Measurements from ENCODE around the gene HELZ. TPM values are rescaled to one million over a fixed set of nuclear protein-coding genes. Genes with fewer than 3 reads are reported as not detected.
A peak's percentile ranks its signal among the peaks of the same experiment; 100 is the strongest.

Gene HELZ
- total and polyA plus RNA-seq, 4 donors = 2.8 to 75.7 (median 25.5) TPM

DNA sequence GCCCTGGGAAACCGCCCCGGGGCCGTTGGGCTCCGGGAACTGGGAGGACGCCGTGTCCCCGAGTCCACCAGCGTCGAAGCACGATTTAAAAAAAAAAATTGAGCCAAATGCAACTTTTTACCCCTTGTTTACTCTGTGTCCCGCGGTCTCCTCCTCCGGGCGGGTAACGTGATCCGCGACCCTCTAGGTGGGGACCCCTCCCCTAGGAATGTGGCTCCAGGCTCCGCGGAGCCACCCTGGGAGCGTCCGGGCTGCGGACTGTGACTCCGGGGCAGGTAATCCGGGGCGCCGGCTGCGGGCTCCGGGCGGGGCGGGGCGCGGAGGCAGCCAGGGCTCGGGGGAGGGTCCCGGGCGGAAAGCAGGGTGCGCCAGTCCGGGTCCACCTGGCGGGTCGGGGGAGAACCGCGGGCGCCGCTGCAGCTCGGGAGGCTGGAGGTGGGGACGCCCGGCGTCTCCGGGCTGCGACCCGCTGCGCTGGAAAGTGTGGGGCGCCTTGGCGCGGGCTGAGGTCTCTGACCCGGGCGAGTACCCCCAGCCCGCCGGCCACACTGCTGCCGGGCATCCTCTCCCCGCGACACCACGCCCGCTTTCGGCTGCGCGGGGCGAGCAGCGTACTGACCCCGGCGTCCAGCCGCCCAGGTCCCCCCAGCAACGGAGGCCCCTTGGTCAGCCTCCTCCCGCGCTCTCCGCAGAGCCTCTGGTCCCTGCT, 852 bp upstream of the HELZ start:
- no peaks in the 10 kb centered on the region for H3K4me1 ChIP-seq (ENCODE audit: control insufficient read depth in 1 of 2, insufficient read depth in 2 of 2, low read length in 2 of 2)
- no peaks in the 10 kb centered on the region for H3K36me3 ChIP-seq (ENCODE audit: control insufficient read depth in 1 of 2, insufficient read depth in 2 of 2, low read length in 1 of 2)
- intact Hi-C loops (cut with DNase I) = loop anchor here in 1 of 2 donors (10.0 kb wide), 1 partner anchor 119 kb away; the partner anchor contains the start of gene PSMD12
- peak overlapping the region; percentile 82 to 99 for H3K4me3 ChIP-seq (ENCODE audit: low read length in 2 of 2)
- 0 to 1% methylated on average over 55 to 75 of the region's 75 CpGs for WGBS, 2 donors
- no peaks in the 10 kb centered on the region for H3K27me3 ChIP-seq (ENCODE audit: control insufficient read depth in 1 of 2, insufficient read depth in 2 of 2, low read length in 1 of 2)
- DNase-seq (peak; percentile 53 to 78), ATAC-seq (ENCODE audit: low FRiP score) (peak; percentile 44)
- H3K9me3 ChIP-seq (ENCODE audit: control insufficient read depth, low read length) = no peaks in the 10 kb centered on the region
- no peak overlapping the region for H3K27ac ChIP-seq (ENCODE audit: low read depth in 1 of 2, low read length in 2 of 2)

GRCh38 chr17:67244431-67245072, 444 bp downstream of the HELZ start:
- peak overlapping the region in 1 of 2 donors; percentile 5 for H3K27ac ChIP-seq (ENCODE audit: low read depth in 1 of 2, low read length in 2 of 2)
- H3K27me3 ChIP-seq (ENCODE audit: control insufficient read depth in 1 of 2, insufficient read depth in 2 of 2, low read length in 1 of 2) = no peaks in the 10 kb centered on the region
- intact Hi-C loops (cut with DNase I) = loop anchor here in 1 of 2 donors (10.0 kb wide), 1 partner anchor 120 kb away; the partner anchor contains the start of gene PSMD12
- peak overlapping the region; percentile 82 to 99 for H3K4me3 ChIP-seq (ENCODE audit: low read length in 2 of 2)
- no peaks in the 10 kb centered on the region for H3K4me1 ChIP-seq (ENCODE audit: control insufficient read depth in 1 of 2, insufficient read depth in 2 of 2, low read length in 2 of 2)
- no peaks in the 10 kb centered on the region for H3K9me3 ChIP-seq (ENCODE audit: control insufficient read depth, low read length)
- no peaks in the 10 kb centered on the region for H3K36me3 ChIP-seq (ENCODE audit: control insufficient read depth in 1 of 2, insufficient read depth in 2 of 2, low read length in 1 of 2)
- DNase-seq (peak; percentile 53 to 78), ATAC-seq (ENCODE audit: low FRiP score) (peak; percentile 56)
- 1 to 2% methylated on average over 13 to 47 of the region's 47 CpGs for WGBS, 2 donors

DNA sequence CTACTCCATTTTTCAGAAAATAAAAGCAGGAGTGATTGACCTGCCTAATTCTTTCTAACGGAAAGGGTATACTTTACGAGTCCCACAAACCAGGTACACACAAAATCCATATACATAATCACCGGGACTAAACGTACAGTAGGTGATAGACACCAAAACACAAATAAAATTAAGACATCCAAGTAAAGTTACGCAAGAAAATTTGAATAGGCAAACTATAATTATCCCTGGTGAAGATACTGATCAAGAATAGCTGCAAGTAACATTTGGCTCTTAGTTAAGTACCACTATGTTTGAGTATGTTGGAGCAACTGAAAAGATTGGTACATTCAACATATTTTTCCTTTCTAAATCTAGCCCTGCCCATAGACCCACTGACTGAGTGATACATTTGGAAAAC, 1.7 kb downstream of the HELZ start:
- Histone ChIP-seq H3K4me1 (ENCODE audit: control insufficient read depth in 1 of 2, insufficient read depth in 2 of 2, low read length in 2 of 2) (no peaks in the 10 kb centered on the region), H3K9me3 (ENCODE audit: control insufficient read depth, low read length) (no peaks in the 10 kb centered on the region), H3K36me3 (ENCODE audit: control insufficient read depth in 1 of 2, insufficient read depth in 2 of 2, low read length in 1 of 2) (peaks cover 0 to 3% of the 10 kb centered on the region in 2 donors), H3K27ac (ENCODE audit: low read depth in 1 of 2, low read length in 2 of 2) (no peak overlapping the region), H3K4me3 (ENCODE audit: low read length in 2 of 2) (no peak overlapping the region), H3K27me3 (ENCODE audit: control insufficient read depth in 1 of 2, insufficient read depth in 2 of 2, low read length in 1 of 2) (no peaks in the 10 kb centered on the region)
- DNase-seq = no peak
- no peak for ATAC-seq (ENCODE audit: low FRiP score)
- intact Hi-C loops (cut with DNase I) = loop anchor here in 1 of 2 donors (10.0 kb wide), 1 partner anchor 122 kb away; the partner anchor contains the start of gene PSMD12
- 80 to 83% methylated on average over 5 of the region's 5 CpGs for whole genome bisulfite sequencing, 2 donors

GRCh38 chr17:67241719-67242341, 3.2 kb downstream of the HELZ start:
- H3K27ac ChIP-seq (ENCODE audit: low read depth in 1 of 2, low read length in 2 of 2) = no peak overlapping the region
- no peaks in the 10 kb centered on the region for H3K27me3 ChIP-seq (ENCODE audit: control insufficient read depth in 1 of 2, insufficient read depth in 2 of 2, low read length in 1 of 2)
- no peaks in the 10 kb centered on the region for H3K4me1 ChIP-seq (ENCODE audit: control insufficient read depth in 1 of 2, insufficient read depth in 2 of 2, low read length in 2 of 2)
- H3K4me3 ChIP-seq (ENCODE audit: low read length in 2 of 2) = no peak overlapping the region
- 82 to 87% methylated on average over 7 of the region's 7 CpGs for WGBS, 2 donors
- H3K36me3 ChIP-seq (ENCODE audit: control insufficient read depth in 1 of 2, insufficient read depth in 2 of 2, low read length in 1 of 2) = peaks cover 0 to 3% of the 10 kb centered on the region in 2 donors
- ATAC-seq (ENCODE audit: low FRiP score) (no peak), DNase-seq (no peak)
- intact Hi-C loops (cut with DNase I) = loop anchor here in 1 of 2 donors (10.0 kb wide), 1 partner anchor 123 kb away; the partner anchor contains the start of gene PSMD12
- no peaks in the 10 kb centered on the region for H3K9me3 ChIP-seq (ENCODE audit: control insufficient read depth, low read length)

DNA sequence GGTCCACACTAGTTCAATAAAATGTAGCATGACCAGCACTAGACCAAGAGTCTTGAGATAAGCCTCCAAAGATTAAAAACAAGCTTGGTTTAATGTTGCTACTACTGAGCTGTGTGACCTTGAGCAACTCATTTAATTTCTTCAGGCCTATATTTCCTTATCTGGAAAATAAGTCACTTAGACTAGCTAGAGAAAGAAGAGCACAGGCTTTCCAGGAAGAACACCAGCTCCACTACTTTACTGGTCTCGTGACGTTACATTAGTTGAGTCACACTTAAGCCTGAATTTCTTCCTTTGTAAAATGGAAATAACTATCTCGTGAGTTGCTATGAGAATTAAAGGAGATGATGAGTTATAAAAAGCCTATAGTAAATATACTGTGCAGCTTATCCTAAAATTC, 5.4 kb downstream of the HELZ start:
- H3K36me3 ChIP-seq (ENCODE audit: control insufficient read depth in 1 of 2, insufficient read depth in 2 of 2, low read length in 1 of 2) = peaks cover 0 to 5% of the 10 kb centered on the region in 2 donors
- H3K4me3 ChIP-seq (ENCODE audit: low read length in 2 of 2) = no peak overlapping the region
- no peaks in the 10 kb centered on the region for H3K9me3 ChIP-seq (ENCODE audit: control insufficient read depth, low read length)
- DNase-seq (no peak), ATAC-seq (ENCODE audit: low FRiP score) (no peak)
- H3K27ac ChIP-seq (ENCODE audit: low read depth in 1 of 2, low read length in 2 of 2) = no peak overlapping the region
- no peaks in the 10 kb centered on the region for H3K4me1 ChIP-seq (ENCODE audit: control insufficient read depth in 1 of 2, insufficient read depth in 2 of 2, low read length in 2 of 2)
- H3K27me3 ChIP-seq (ENCODE audit: control insufficient read depth in 1 of 2, insufficient read depth in 2 of 2, low read length in 1 of 2) = no peaks in the 10 kb centered on the region
- intact Hi-C loops (cut with DNase I) = no loop called here
- WGBS, 2 donors = 67 to 74% methylated on average over 3 of the region's 3 CpGs

GRCh38 chr17:67238991-67239390, 6.0 kb downstream of the HELZ start:
- WGBS, 2 donors = 88 to 91% methylated on average over 5 of the region's 5 CpGs
- Histone ChIP-seq H3K27me3 (ENCODE audit: control insufficient read depth in 1 of 2, insufficient read depth in 2 of 2, low read length in 1 of 2) (no peaks in the 10 kb centered on the region), H3K9me3 (ENCODE audit: control insufficient read depth, low read length) (no peaks in the 10 kb centered on the region), H3K4me3 (ENCODE audit: low read length in 2 of 2) (no peak overlapping the region), H3K4me1 (ENCODE audit: control insufficient read depth in 1 of 2, insufficient read depth in 2 of 2, low read length in 2 of 2) (no peaks in the 10 kb centered on the region), H3K36me3 (ENCODE audit: control insufficient read depth in 1 of 2, insufficient read depth in 2 of 2, low read length in 1 of 2) (peaks cover 0 to 5% of the 10 kb centered on the region in 2 donors), H3K27ac (ENCODE audit: low read depth in 1 of 2, low read length in 2 of 2) (no peak overlapping the region)
- intact Hi-C loops (cut with DNase I) = no loop called here
- no peak for ATAC-seq (ENCODE audit: low FRiP score)
- DNase-seq = no peak

- WGBS, 2 donors = 97 to 99% methylated on average over 2 of the region's 2 CpGs
- H3K27ac ChIP-seq (ENCODE audit: low read depth in 1 of 2, low read length in 2 of 2) = no peak overlapping the region
- no peak for ATAC-seq (ENCODE audit: low FRiP score)
- intact Hi-C loops (cut with DNase I) = no loop called here
- peaks cover 0 to 2% of the 10 kb centered on the region in 2 donors for H3K36me3 ChIP-seq (ENCODE audit: control insufficient read depth in 1 of 2, insufficient read depth in 2 of 2, low read length in 1 of 2)
- no peak for DNase-seq
- H3K4me3 ChIP-seq (ENCODE audit: low read length in 2 of 2) = no peak overlapping the region
- H3K9me3 ChIP-seq (ENCODE audit: control insufficient read depth, low read length) = no peaks in the 10 kb centered on the region
- no peaks in the 10 kb centered on the region for H3K4me1 ChIP-seq (ENCODE audit: control insufficient read depth in 1 of 2, insufficient read depth in 2 of 2, low read length in 2 of 2)
- no peaks in the 10 kb centered on the region for H3K27me3 ChIP-seq (ENCODE audit: control insufficient read depth in 1 of 2, insufficient read depth in 2 of 2, low read length in 1 of 2)
Measured at GRCh38 chr17:67232441-67232840, 12.6 kb downstream of the HELZ start.

DNA sequence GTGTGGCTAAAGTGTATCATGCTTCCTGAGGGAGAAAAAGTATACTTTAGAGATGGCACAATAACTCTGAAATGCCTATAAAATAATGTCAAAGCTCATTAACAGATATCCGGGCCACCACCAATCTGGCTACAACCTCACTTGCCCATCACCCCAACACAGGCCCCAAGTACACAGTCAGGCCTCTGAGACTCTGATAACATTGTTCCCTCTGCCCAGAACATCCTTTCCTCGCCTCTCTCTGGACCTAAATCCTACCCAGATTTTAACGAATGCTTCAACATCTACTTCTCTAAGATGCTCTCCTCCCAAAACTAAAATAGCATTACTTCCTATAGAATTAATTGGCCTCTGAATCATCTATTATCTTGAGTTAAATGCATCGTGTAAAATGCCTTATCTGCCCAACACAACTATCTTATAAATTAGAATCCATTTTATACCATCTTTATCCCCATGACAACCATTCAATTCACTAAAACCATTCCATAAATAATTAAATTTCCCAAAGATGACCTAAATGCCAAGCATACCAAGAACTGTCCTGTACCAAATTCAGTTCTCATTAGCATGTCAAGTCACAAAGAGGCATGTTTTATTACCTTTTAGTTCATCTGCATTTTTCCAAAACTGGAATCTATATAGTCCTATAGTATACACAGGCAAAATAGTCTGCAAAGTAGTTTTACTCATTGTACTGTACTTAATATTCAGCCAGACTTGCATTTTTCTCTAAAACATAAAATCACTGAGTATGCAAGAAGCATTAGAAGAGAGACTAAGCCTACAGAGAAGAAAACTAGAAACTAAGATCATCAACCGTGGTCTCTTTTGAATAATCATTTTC, 15.7 kb downstream of the HELZ start:
- intact Hi-C loops (cut with DNase I) = no loop called here
- Histone ChIP-seq H3K36me3 (ENCODE audit: control insufficient read depth in 1 of 2, insufficient read depth in 2 of 2, low read length in 1 of 2) (no peaks in the 10 kb centered on the region), H3K27ac (ENCODE audit: low read depth in 1 of 2, low read length in 2 of 2) (no peak overlapping the region), H3K9me3 (ENCODE audit: control insufficient read depth, low read length) (no peaks in the 10 kb centered on the region), H3K4me3 (ENCODE audit: low read length in 2 of 2) (no peak overlapping the region), H3K27me3 (ENCODE audit: control insufficient read depth in 1 of 2, insufficient read depth in 2 of 2, low read length in 1 of 2) (no peaks in the 10 kb centered on the region), H3K4me1 (ENCODE audit: control insufficient read depth in 1 of 2, insufficient read depth in 2 of 2, low read length in 2 of 2) (no peaks in the 10 kb centered on the region)
- 88 to 89% methylated on average over 5 of the region's 5 CpGs for WGBS, 2 donors
- ATAC-seq (ENCODE audit: low FRiP score) (no peak), DNase-seq (no peak)

Data from aorta (tissue), 5 donors.